Measurements from ENCODE around the gene KCTD18. TPM values are rescaled to one million over a fixed set of nuclear protein-coding genes. Genes with fewer than 3 reads are reported as not detected.

KCTD18 gene
- total and polyA plus RNA-seq, 2 of the 8 experiments (the other 6 are each of a cell fraction or from before 2014, with no cell fraction given), result 1.6 to 3.1 TPM

- H3K79me1 ChIP-seq (ENCODE audit: low read depth, low read length), result no peaks in the 10 kb centered on the region
- no peak overlapping the region for H3K4me3 ChIP-seq (ENCODE audit: extremely low read depth in 1 of 4, insufficient read depth in 2 of 4, low read depth in 3 of 4, low read length in 4 of 4)
- WGBS, 2 experiments (ENCODE audit: extremely low coverage in 1 of 2, insufficient coverage in 1 of 2, insufficient read length in 1 of 2, insufficient replicate concordance in 2 of 2, low coverage in 1 of 2, low lambda C conversion rate in 2 of 2, missing lambda C conversion rate in 1 of 2), result 88% methylated on average over 3 of the region's 3 CpGs; no CpG with 5 or more reads in 1 of the 2 experiments
- no peak overlapping the region for H2BK20ac ChIP-seq (ENCODE audit: low read length)
- no peak overlapping the region for H2BK5ac ChIP-seq (ENCODE audit: low read depth, low read length)
- POLR2A ChIA-PET (ENCODE audit: partially characterized antibody), result interaction anchor here (0.7 to 3.1 kb wide), 2 partner anchors 8 to 25 kb away, joined by 4 to 8 read pairs; partner anchors contain the start of gene KCTD18
- H3K27ac ChIP-seq (ENCODE audit: low read depth, low read length), result no peak overlapping the region
- DNase-seq (ENCODE audit: low read depth in 1 of 2, low spot score in 2 of 2) (no peak), FAIRE-seq (no peak)
- no peak overlapping the region for H3K14ac ChIP-seq (ENCODE audit: insufficient read length)
- no peak overlapping the region for H4K91ac ChIP-seq (replicated peaks; ENCODE audit: insufficient read length, low read length)
- H4K8ac ChIP-seq (ENCODE audit: extremely low read depth, insufficient read depth, low read length), result no peak overlapping the region
- no peak overlapping the region for H2AK5ac ChIP-seq (ENCODE audit: low read depth, low read length)
- H3K9me3 ChIP-seq (ENCODE audit: insufficient read depth in 2 of 2, low read depth in 1 of 2, low read length in 1 of 2), result no peaks in the 10 kb centered on the region
- no peak overlapping the region for H3K23ac ChIP-seq (ENCODE audit: insufficient read length)
- H3K79me2 ChIP-seq (ENCODE audit: control insufficient read depth in 1 of 2, insufficient read depth in 2 of 2, low read length in 2 of 2), result no peaks in the 10 kb centered on the region
- peaks cover 0 to 6% (median 2%) of the 10 kb centered on the region in 4 experiments; a peak in 4 of 7 replicates for H3K4me1 ChIP-seq (replicated peaks in 1 of 4; ENCODE audit: control insufficient read depth in 3 of 4, insufficient read depth in 4 of 4, low read length in 3 of 4)
- no peak overlapping the region for H3K4ac ChIP-seq (replicated peaks; ENCODE audit: insufficient read length, low read depth, low read length)
- H3K18ac ChIP-seq (ENCODE audit: extremely low read depth, low read length), result no peak overlapping the region
- no peak overlapping the region for H4K5ac ChIP-seq (ENCODE audit: insufficient read length, low read depth, low read length)
- no peak overlapping the region for H3K4me2 ChIP-seq (ENCODE audit: insufficient read depth in 1 of 2, low read depth in 2 of 2, low read length in 2 of 2)
- no peak for TF ChIP-seq MAFK (IDR thresholded peaks at IDR 0.05; ENCODE audit: low read depth, low read length)
- H3K56ac ChIP-seq (replicated peaks; ENCODE audit: insufficient read length, low read depth, low read length), result no peak overlapping the region
- no peak overlapping the region for H2BK120ac ChIP-seq (replicated peaks; ENCODE audit: low read depth, low read length)
- no peaks in the 10 kb centered on the region for H3K23me2 ChIP-seq (ENCODE audit: low read depth, low read length)
- peaks cover 0 to 3% (median 0%) of the 10 kb centered on the region in 4 experiments; a peak in 2 of 8 replicates for H3K36me3 ChIP-seq (ENCODE audit: control insufficient read depth in 2 of 4, insufficient read depth in 4 of 4, low read length in 3 of 4)
- CTCF ChIA-PET (ENCODE audit: partially characterized antibody), result interaction anchor here (0.5 to 6.1 kb wide), 27 partner anchors 9 to 510 kb away, joined by 3 to 49 read pairs (median 4); partner anchors contain the start of genes AOX1 and KCTD18
- H4K20me1 ChIP-seq (replicated peaks in 1 of 2; ENCODE audit: control insufficient read depth in 1 of 2, insufficient read depth in 2 of 2, low read length in 2 of 2), result no peaks in the 10 kb centered on the region
- H2BK15ac ChIP-seq (ENCODE audit: low read length), result no peak overlapping the region; the same call in 1 of the 2 replicates
- no peak overlapping the region for H2BK12ac ChIP-seq (ENCODE audit: low read depth, low read length)
- H3K9ac ChIP-seq (replicated peaks in 1 of 4; ENCODE audit: extremely low read depth in 1 of 4, low read depth in 3 of 4, low read length in 3 of 4), result no peak overlapping the region
- H3K27me3 ChIP-seq (replicated peaks in 1 of 4; ENCODE audit: control insufficient read depth in 3 of 4, extremely low read depth in 1 of 4, insufficient read depth in 3 of 4, low read length in 3 of 4), result no peaks in the 10 kb centered on the region
- H2AFZ ChIP-seq (ENCODE audit: low read length), result no peak overlapping the region
Observed at GRCh38 chr2:200484934-200485333, 24.9 kb downstream of the KCTD18 start.
